ENCODE measurements around the gene LRP1B.

The LRP1B gene

DNA sequence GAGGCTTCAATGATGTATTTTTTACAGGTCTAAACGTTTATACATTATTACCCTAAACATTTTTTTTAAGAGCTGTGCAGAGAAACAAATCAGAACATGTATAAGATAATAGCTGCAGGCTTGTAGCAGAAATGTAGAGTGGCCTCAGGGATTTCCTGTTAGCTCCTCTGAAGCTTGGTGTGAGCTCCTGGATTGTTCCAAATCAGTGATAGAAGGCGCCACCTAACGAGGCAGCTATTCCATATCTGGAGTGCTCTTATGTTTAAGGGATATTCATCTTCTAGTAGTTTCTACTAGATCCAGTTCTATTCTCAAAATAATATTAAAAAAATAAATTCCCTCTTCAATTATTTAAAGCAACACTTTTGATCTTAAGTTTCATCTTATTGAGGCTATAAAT, 93.1 kb downstream of the LRP1B start:
- DNase-seq = no peak

DNA sequence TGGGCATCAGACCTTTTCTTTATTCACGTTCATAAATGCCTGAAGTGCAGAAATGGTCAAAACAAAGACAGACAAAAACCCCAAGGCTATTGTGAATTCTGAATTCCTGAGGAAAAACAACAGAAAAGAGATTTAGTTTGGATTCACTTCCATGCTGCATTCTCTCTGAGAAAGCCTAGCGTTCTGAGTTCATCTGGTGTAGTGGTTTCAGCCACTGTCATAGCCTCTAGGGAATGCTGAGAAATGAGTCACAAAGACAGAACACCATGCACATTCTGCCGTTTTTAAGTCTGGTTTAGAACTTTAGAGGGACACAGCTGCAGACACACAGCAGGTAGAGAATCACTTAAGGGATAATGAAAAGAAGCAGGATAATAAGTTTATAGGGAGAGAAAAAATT, 93.8 kb downstream of the LRP1B start:
- DNase-seq = no peak

DNA sequence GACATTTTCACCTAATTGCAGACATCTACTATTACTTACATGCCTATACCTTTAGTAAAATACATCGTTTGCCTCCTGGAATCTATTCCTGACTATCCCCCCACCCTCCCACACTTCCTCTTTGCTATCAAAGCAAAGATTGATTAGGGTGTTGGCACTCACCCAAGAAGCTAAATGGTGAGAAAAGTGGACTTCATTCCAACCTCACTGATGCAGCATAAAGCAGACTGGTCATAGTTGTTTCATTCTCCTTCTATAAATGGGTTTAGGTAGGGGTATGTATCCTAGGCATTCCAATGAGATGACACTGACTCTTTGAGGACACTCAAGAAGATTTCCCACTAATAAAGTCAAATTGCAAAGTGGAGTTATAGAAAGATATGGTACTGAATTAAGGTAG, 97.4 kb downstream of the LRP1B start:
- DNase-seq = no peak

DNA sequence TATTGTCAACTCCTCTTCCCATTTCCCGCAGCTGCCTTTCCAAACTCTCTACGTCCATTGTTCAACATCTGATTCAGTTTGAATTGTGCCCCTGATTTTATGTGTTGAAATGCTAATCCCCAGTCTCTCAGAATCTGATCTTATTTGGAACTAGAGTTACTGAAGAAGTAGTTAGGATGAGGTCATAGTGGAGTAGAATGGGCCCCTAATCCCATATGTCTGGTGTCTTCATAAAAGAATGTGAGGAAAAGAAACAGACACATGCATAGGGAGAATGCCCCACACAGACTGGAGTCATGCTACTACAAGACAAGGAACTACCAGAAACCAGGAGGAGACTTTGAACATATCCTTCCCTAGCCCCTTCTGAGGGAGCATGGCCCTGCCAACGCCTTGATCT, 99.2 kb downstream of the LRP1B start:
- no peak for DNase-seq

DNA sequence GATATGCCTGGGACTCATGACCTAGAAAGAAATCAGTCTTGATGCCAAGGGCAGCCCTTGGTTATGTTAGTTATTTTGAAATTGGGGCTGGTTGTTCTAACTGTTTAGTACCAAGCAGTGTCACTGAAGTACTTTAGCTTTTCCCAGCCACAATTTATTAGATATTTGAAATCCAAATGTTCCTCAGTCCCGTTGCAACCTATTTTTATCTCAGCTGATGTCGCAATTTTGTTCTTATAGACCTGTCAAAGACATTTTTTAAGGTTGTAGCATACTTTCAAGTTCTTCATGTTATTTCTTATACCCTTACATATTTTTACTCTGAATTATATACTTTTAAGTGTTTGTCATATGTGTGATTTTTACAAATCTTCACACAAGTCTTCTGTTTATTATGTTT, 100.1 kb downstream of the LRP1B start:
- DNase-seq = no peak

DNA sequence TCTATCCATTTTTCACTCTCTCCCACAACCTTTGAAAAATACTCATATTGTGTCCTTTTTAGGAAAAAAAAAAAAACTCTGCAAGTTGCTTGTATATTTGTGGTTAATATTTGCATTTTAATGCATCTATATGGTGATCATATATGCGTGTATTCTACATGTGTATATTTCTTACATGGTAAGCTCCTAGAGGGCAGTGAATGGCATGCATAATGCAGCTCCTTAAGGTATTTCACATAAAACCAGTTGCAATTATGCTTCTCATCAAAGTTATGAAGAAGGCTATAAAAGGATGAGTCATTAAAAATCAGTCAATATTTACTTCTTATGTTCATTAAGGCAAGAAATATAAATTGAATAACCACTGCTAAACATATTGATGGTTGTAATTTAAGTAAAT, 100.8 kb downstream of the LRP1B start:
- no peak for DNase-seq

DNA sequence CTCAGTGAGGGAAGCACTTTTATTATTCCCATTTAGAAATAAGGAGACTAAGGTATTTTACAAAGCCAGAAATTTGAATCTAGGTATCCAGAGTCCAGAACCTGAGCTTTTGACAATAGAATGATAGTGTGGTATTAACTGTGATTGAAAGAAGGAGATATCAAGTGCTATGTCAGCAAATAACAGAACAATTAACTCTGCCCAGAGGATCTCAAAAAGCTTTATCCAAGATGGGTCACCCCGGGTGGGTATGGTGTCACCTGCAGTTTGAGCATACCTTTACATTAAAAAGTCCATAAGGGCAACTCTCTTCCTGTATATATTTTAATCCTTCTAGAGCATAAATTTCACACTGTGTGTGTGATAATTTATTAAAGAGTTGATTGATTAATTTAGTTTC, 105.4 kb downstream of the LRP1B start:
- DNase-seq = no peak

DNA sequence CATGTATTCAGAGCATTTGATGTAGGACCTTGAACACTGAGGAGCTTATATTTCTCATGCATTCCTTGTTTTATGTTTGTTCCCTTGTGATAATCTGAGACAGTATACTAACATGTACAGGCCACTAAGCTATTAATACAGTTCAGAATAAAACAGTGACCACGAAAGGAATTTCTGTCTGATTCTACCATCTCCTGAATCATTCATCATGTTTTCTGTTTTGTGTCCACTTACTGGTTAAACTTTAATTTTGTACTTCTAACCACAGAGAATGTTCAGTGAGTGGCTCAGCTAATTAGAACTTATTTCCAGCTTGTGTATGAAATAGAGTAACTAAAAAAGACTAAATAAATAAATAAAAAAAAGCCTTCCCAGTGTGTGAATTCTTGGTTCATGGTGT, 110.4 kb downstream of the LRP1B start:
- DNase-seq = no peak

DNA sequence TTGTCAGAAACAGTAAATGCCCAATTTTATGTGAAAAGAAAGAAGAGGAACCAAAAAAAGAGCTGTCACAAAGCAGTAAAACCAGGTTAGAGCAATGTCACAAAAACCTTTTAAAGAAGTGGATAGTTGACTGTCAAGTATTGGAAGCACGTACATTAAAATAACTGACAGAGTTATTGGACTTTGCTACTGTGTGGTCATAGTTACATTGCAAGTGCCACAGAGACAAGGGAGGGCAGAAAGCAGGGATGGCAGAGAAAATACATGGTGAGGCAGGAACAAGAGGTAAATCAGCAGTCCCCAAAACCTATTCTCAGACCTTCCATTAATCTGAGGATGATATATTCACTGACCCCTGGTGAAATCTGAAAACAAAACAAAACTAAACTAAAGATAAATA, 116.3 kb downstream of the LRP1B start:
- no peak for DNase-seq

DNA sequence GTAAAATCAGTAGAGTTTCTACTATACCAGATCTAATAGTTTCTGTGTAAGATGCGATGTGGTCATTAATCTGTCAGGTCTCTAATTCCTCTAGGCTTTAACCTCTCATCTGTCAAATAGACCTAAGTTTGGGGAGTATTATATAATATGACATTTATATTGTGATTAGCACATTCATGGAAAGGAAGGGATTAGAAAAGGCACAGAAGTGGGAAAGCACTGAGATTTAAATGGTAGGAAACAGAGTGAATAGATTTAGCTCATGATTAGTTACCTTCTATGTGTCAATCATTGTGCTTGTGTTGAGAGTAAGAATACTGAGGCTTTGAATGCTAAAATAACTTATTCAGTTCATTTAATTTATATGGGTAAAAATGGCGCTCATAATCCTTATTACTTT, 118.0 kb downstream of the LRP1B start:
- DNase-seq = no peak

DNA sequence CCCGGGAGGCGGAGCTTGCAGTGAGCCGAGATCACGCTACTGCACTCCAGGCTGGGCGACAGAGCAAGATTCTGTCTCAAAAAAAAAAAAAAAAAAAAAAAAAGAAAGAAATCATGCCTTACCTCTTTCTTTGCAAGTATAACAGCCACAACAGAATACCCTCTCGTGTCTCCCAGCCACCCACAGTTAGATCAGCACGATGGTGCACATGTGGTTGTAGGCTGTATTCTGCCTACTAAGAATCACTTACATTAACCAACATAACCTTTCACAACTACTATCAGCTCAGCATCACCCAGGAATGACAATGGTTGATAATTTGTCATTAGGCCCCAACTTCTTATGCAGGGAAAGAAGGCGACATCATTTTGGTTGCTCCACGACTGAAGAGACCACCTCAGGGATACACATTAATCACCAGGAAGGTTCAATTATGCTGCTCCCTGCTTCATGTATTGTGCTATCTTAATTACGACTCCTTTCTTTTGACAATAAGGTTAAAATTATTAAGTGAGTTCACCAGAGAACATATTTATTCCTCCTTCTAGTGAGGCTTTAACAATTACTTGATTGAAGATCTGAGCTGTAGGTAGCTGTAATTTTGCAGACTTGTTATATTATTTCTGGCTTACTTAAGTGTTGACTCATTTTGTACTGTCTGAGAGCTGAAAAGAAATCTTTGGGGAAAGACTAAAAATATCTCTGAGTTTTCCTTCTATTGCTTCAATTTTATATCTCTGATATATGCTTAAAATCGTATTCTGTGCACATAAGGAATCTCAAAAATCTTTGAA, 120.1 kb downstream of the LRP1B start:
- no peak for DNase-seq

DNA sequence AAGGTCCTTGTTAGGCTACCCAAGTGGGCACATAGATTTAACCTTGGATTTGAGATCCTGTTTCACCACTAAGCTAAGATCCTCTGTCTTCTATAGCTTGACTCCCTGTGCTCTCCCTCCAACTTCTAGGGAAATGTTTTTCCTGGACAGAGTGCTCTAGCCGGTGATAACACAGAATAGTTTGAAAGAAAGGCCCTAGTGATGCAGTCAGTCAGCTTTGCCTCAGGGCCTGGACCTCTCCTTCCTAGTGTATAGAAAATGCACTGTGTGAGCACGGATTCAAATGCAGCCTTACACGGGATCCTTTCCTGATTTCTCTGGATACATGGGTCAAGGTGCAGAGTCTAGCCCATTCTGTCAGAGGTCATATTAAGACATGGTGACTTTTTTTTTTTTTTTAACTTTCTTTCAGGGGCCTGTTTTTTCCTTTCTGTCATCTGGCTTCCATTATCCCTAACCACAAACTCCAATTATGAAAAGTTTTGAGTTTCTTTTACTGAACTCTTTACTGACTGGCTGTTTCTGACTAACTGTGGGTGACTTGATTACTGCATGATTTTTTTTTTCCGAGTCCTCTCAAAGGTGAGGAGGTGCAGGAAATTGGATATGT, 122.6 kb downstream of the LRP1B start:
- no peak for DNase-seq

DNA sequence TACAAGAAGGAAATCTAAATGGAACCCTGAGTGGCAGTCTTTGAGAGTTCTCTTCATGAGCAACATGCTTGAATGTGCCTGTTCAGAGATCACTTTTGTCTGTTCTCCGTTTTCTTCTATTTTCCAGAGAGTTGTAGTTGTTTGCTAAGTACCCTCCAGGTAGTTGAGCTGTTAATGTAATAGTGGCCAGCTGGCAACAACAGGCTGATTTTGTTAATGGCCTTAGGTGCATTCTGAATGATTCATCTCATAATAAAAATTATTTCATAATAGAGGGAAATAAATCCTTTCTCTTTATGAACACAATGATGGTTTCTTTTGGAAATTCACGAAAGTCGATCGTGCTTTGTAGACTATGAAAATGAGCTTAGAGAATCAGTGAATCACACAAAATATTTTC, 136.8 kb downstream of the LRP1B start:
- DNase-seq = no peak

DNA sequence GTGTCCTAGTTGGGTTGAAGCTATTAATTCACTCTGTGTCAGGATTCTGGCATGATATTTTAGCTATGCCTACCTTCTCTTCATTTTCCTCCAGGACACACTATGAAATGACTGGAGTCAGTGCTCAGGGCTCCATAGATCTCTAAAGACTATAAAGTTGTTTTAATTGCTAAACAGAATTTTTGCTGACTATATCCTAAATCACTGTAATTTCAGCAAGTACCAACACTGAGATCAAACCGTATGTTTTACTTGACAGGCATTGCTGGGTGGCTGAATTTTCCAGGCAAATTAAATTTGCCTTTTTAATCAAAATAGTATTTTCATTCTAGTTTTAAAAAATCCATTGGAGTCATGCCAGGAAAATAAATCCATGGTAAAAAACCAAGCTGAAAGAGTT, 138.1 kb downstream of the LRP1B start:
- no peak for DNase-seq

DNA sequence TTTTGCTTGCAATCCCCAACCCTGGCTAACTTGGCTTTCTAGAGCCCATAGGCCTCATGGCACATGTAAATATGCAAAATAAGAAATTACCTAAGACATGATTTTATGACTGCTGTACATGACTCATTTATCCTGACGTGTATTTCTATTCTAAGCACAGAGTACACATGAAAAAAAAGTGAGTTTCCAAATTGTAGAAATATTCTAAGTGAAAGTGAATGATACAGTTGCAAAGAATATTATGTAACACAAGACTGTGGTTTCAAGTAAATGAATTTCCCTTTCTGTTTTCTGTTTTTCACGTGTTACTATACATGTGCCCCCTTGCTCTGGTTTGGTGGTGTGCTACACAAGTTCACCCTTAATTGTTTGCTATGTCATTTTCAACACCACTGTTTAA, 162.4 kb downstream of the LRP1B start:
- DNase-seq = no peak

DNA sequence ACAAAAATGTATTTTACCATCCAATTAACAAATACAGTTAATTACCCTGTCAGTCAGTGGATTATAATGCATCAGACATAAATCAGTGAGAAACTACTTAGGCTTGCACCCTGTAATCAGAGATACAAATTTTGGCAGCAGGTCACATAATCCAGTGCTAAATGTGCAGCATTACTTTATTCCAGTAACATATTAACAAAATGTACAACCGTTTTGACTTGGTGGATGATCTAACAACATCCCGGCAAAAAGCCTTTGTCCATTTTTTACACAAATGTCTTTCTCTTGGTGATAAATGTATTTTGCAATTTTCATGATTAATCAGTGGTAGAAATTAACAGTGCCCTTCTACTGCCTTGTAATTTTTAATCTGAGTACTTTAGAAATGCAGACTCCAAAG, 162.8 kb downstream of the LRP1B start:
- no peak for DNase-seq

DNA sequence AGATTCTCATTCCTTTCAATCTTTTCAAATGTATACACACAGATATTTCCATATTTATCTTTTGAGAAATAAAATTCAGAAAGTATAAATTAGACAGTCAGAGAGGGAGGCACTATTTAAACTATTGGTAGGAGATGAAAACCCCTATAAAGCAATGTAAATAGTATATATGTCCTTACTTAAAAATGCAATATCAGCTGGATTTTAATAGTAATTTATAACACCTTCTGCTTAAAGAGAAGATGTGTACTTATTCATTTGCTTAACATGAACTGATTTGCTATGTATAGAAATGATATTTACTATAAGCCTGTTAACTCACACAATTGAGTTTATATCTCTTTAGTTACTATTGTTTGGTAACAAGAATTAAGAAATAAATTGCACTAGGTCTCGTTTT, 163.3 kb downstream of the LRP1B start:
- DNase-seq = no peak

DNA sequence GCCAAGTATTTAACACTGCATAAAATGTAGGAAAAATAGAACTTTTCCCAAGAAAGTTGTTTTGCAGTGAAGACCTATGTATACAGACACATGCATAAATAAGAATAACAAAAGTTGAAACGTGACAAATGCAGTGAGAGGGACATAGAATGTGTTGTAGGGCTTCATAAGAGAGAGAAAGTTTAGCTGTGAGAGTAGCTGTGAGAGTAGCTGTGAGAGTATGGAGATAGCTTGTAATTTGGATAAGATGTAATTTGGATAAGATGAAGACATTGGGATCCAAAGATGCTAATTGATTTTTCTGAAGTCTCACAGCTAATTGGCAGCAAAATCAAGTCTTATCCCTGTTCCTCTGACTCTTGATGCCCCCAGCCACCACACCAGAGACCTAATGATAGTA, 170.9 kb downstream of the LRP1B start:
- no peak for DNase-seq

DNA sequence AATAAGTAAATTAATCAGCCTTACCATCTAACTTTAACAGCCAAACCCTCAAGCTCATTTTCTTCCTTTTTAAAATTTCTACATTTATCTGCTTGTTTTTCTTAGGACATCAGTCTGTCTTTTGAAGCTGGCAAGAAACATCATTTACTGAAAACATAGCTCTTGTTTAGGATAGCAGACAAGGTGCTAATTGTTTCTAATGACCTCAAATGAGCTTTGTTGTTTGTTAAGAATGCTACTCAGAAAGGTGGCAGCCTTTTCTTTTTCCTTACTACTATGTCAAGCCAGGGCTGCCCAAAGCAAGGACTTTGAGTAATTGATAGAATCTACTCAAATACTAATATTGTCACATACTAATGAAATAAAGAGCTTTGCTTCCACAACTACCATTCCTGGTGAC, 171.8 kb downstream of the LRP1B start:
- no peak for DNase-seq

DNA sequence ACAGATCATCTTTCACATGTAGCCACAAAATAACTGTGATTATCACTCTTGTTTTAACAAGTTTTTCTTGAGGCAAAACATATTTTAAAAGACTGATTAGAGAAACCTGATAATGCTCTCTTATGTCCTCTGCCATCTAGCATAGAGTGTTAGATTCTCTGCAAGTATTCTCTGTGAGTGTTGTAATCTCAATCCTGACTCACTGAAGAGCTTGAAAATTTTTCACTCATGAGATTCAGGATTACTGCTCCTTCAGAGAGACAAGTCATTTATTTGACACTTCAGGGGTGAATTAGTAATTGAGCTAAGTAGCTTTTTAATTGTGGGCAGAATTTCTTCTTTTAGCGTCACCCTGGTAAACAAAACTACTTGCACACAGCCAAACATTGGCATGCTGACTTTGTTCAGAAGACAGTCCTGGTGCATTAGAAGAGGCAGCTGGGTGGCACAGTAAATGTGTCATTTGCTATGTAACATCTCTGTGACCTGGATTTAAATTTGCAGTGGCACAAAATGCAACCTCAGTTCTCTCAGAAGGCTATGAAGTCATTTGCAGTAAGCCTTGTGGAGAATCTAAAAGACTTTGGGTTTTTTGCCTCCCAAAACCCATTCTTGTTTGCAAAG, 172.9 kb downstream of the LRP1B start:
- no peak for DNase-seq

DNA sequence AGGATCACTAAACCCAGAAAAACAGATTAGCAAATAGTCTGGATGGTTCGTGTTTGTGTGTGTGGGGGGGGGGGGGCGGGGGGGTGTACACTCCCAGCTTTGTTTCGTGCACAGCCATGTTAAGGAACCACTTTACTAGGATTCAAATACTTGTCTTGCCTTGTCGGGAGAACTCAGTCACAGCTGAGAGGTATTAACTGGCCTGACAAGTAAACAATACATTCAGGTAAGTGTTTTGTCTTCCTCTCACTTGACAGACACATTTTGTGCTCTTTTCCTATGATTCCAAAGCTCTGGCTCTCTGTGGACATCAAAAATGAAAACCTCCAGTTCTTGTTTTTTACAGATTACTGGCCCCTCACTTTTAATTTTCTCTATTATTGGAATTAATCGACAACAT, 173.5 kb downstream of the LRP1B start:
- DNase-seq = no peak

DNA sequence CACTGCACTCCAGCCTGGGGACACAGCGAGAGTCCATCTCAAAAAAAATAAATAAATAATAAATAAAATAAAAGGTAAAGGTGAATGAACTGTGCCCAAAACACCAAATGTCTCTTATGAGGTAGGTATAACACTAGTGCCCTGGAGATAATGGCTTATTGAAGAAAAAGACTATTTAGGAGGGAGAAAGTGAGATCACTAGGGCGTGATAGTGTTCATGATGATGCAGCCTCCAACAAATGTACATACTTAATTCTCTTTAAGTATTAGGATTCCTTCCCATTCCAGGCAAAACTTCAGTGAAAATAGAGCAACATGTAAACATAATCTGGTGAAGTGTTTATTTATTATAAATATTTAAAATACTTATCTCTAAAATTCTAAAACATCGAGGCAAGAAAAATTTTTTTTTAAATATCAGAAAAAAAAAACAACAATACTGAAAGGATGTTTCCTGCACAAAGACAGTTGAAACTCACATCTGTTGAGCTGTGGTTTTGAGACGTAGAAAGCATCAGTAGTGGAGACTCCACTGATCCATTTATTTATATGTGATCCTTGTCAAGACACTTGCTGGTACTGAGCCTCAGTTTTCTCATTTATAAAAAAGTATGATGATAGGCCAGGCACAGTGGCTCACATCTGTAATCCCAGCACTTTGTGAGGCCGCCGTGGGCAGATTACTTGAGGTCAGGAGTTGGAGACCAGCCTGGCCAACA, 183.3 kb downstream of the LRP1B start:
- no peak for DNase-seq

DNA sequence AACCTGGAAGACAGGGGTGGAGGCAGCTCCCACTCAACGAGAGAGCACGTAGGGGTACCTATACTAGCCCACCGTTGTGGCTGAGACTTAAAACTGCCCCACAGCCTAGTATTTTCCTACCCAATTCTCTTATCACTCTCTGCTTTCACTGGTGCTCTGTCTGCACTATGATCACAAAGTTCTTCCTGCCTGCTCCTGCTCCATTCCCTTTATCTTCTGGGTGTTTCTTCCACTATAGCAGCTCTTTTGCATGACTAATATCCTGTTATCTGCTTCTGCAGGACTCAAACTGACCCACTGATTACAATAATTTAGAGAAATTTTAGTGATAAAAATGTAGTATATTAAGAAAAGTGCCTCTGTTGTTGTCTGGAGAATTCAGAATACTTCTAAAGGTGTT, 184.8 kb downstream of the LRP1B start:
- no peak for DNase-seq

DNA sequence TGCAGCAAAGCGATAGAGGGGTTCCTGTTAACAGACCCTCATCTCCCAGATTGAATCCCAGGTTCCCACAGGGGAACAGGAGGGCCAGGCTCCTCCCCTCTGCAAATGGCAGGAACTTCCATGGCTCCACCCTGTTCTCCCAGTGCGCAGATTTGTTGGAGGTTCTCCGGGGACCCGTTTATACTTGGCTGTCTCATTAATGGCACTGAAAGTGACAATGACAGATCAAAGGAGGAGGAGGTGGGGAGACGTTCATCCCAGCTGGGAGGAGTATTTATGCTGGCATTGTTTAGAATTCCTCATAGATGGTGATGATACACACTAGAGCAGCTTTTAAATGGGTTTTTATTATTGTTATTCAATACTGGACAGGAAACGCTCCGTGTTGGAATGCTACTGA, 186.9 kb downstream of the LRP1B start:
- no peak for DNase-seq

All from stimulated activated CD4-positive, alpha-beta T cell treated with anti-CD3 and anti-CD28 coated beads, Interleukin-2, amount 100 ng/mL, for 48 hours (primary cell).